NK-92 (cell line): ENCODE results near the gene CFTR.
"Not testable (repeated sequence)": the region's sequence is repeated elsewhere in the genome, so short reads cannot be mapped to it uniquely, and the experiment has no call there.

ENCODE experiments used
- DNase-seq: peaks from one replicate; lab custom pipeline; 2025; ENCODE audit not compliant: unreplicated experiment; lab: John Stamatoyannopoulos, UW

The CFTR gene

GRCh38 chr7:117683430-117684175, 203.8 kb downstream of the CFTR start:
- no peak for DNase-seq

- no peak for DNase-seq
These were observed 206.0 kb downstream of the CFTR start for GRCh38 chr7:117685795-117686194.

GRCh38 chr7:117686311-117686935, 206.6 kb downstream of the CFTR start:
- no peak for DNase-seq

- DNase-seq: no peak
These were observed 208.3 kb downstream of the CFTR start for GRCh38 chr7:117688126-117688525.

GRCh38 chr7:117689406-117689805, 209.6 kb downstream of the CFTR start:
- no peak for DNase-seq

- DNase-seq: no peak
These were observed 210.3 kb downstream of the CFTR start for GRCh38 chr7:117690147-117690546.

GRCh38 chr7:117692338-117692737, 212.5 kb downstream of the CFTR start:
- DNase-seq: no peak

- DNase-seq: no peak
These were observed 218.2 kb downstream of the CFTR start for GRCh38 chr7:117698018-117698417.

GRCh38 chr7:117704063-117704462, 224.2 kb downstream of the CFTR start:
- DNase-seq: no peak

- DNase-seq: no peak
These were observed 225.8 kb downstream of the CFTR start for GRCh38 chr7:117705630-117706029.

GRCh38 chr7:117706210-117706609, 226.4 kb downstream of the CFTR start:
- DNase-seq: no peak

- no peak for DNase-seq
These were observed 227.3 kb downstream of the CFTR start for GRCh38 chr7:117707080-117707479.

GRCh38 chr7:117708173-117708572, 228.3 kb downstream of the CFTR start:
- DNase-seq: not testable (repeated sequence)

GRCh38 chr7:117711556-117711955, 231.7 kb downstream of the CFTR start:
- DNase-seq: no peak

- DNase-seq: no peak
These were observed 236.1 kb downstream of the CFTR start for GRCh38 chr7:117715784-117716445.

GRCh38 chr7:117716707-117717299, 237.0 kb downstream of the CFTR start:
- DNase-seq: no peak

- no peak for DNase-seq
These were observed 237.5 kb downstream of the CFTR start for GRCh38 chr7:117717357-117717756.
